ENCODE data around the gene B3GALT5.

Gene B3GALT5

GRCh38 chr21:39714331-39714730, 101.6 kb downstream of the B3GALT5 start:
- H3K4me3 ChIP-seq (ENCODE audit: low read depth, low read length): no peak overlapping the region
- H3K4me1 ChIP-seq: no peaks in the 10 kb centered on the region
- TF ChIP-seq CTCF (IDR thresholded peaks at IDR 0.05; ENCODE audit: low read depth, low read length): no peak
- H3K27me3 ChIP-seq: no peaks in the 10 kb centered on the region; the same call in 1 of the 2 replicates
- no peaks in the 10 kb centered on the region for H3K36me3 ChIP-seq
- H3K9me3 ChIP-seq: no peaks in the 10 kb centered on the region
- no peak for DNase-seq

- no peak overlapping the region for H3K4me3 ChIP-seq (ENCODE audit: low read depth, low read length)
- H3K36me3 ChIP-seq: no peaks in the 10 kb centered on the region
- H3K4me1 ChIP-seq: no peaks in the 10 kb centered on the region
- peak; percentile 64 for DNase-seq
- no peaks in the 10 kb centered on the region; the same call in 1 of the 2 replicates for H3K27me3 ChIP-seq
- peak; percentile 67 for TF ChIP-seq CTCF (IDR thresholded peaks at IDR 0.05; ENCODE audit: low read depth, low read length)
- H3K9me3 ChIP-seq: no peaks in the 10 kb centered on the region
Observed at GRCh38 chr21:39715804-39716397, 103.2 kb downstream of the B3GALT5 start.

- TF ChIP-seq CTCF (IDR thresholded peaks at IDR 0.05; ENCODE audit: low read depth, low read length): 0 out of 2 replicates have a peak, but pooled peaks have one; percentile 7
- H3K9me3 ChIP-seq: no peaks in the 10 kb centered on the region
- H3K27me3 ChIP-seq: no peaks in the 10 kb centered on the region; the same call in 1 of the 2 replicates
- H3K36me3 ChIP-seq: no peaks in the 10 kb centered on the region
- no peak for DNase-seq
- H3K4me3 ChIP-seq (ENCODE audit: low read depth, low read length): no peak overlapping the region
- no peaks in the 10 kb centered on the region for H3K4me1 ChIP-seq
Observed at GRCh38 chr21:39720126-39720778, 107.5 kb downstream of the B3GALT5 start.

GRCh38 chr21:39721885-39722284, 109.1 kb downstream of the B3GALT5 start:
- TF ChIP-seq CTCF (IDR thresholded peaks at IDR 0.05; ENCODE audit: low read depth, low read length): no peak
- DNase-seq: no peak
- H3K4me3 ChIP-seq (ENCODE audit: low read depth, low read length): no peak overlapping the region
- no peaks in the 10 kb centered on the region for H3K9me3 ChIP-seq
- no peaks in the 10 kb centered on the region for H3K4me1 ChIP-seq
- H3K36me3 ChIP-seq: no peaks in the 10 kb centered on the region
- H3K27me3 ChIP-seq: no peaks in the 10 kb centered on the region; the same call in 1 of the 2 replicates
